HG02623 (cell line): ENCODE measurements around the gene RBM28.

Experiments
- ATAC-seq: cut with Tn5 transposase; IDR thresholded peaks from one replicate; pipeline ENCODE4 v1.9.1; 2021; ENCODE audit warnings: moderate library complexity; ENCODE audit not compliant: unreplicated experiment

RBM28 gene

GRCh38 chr7:128263420-128263819 lies 80.3 kb downstream of the RBM28 start:
- ATAC-seq = no peak

GRCh38 chr7:128262273-128263028 lies 81.3 kb downstream of the RBM28 start:
- no peak for ATAC-seq

GRCh38 chr7:128260069-128260795 lies 83.5 kb downstream of the RBM28 start:
- no peak for ATAC-seq

DNA sequence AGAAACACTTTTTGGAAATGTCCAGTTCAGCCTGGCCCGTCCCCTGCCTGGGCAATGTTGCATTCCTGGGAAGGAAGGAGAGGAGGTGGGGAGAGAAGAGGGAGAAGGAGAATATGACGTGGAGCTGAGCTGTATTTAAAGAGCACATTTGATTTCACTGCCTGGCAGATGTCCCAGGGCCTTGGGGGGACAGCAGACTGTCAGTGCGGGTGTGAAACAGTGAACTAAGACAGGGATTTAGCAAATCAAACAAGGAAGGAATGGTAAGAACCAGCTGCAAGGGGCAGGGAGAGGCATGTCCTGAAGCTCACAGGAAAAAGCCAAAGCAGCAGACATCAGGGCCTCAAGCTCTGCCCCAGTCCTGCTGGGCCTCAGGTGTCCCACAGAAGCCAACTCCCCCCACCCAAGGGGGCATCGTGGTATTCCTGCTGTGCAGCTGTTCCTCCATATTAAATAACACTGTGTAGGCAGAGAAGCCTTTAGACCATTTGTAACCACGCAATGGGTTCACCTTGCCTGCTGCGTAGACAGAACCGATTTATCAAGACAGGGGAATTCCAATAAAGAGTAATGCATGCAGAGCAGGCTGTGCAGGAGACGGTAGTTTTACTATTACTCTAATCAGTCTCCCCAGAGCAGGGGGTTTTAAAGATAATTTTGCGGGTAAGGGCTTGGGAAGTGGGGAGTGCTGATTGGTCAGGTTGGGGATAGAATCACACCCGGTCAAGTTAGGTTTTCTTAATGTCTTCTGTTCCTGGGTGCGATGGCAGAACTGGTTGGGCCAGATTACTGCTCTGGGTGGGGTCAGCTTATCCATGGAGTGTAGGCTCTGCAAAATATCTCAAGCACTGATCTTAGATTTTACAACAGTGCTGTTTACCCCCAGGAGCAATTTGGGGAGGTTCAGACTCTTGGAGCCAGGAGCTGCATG lies 84.3 kb downstream of the RBM28 start:
- ATAC-seq = no peak

DNA sequence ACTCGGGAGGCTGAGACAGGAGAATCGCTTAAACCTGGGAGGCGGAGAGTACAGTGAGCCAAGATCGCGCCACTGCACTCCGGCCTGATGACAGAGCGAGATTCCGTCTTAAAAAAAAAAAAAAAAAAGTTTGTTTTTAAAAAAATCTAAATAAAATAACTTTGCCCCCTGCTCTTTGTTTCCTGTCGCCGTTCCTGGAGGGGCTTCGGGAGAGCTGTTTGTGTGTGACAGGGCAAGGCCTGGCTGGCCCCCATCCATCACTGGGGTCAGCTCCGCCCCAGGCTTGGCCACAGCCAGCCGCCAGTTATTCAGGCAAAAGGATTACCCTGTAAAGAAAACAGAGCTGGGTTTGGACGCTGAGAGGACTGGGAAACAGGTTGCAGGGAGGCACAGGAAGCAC lies 86.2 kb downstream of the RBM28 start:
- no peak for ATAC-seq

- ATAC-seq = no peak
Observed at GRCh38 chr7:128255271-128255670, 88.4 kb downstream of the RBM28 start.

DNA sequence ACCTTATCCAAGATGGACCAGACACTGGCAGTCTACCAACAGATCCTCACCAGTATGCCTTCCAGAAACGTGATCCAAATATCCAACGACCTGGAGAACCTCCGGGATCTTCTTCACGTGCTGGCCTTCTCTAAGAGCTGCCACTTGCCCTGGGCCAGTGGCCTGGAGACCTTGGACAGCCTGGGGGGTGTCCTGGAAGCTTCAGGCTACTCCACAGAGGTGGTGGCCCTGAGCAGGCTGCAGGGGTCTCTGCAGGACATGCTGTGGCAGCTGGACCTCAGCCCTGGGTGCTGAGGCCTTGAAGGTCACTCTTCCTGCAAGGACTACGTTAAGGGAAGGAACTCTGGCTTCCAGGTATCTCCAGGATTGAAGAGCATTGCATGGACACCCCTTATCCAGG lies 89.2 kb downstream of the RBM28 start:
- no peak for ATAC-seq

GRCh38 chr7:128253701-128254100 lies 90.0 kb downstream of the RBM28 start:
- ATAC-seq = no peak

- no peak for ATAC-seq
Observed at GRCh38 chr7:128251337-128251736, 92.4 kb downstream of the RBM28 start.
